NCI-H1092 treated with DMSO at 0.1 percent for 48 hours (cell line): ENCODE data around the gene SERPINB8.

Source experiments
- DNase-seq: peaks from one replicate; lab custom pipeline; 2025; lab: John Stamatoyannopoulos, UW

Gene SERPINB8

DNA sequence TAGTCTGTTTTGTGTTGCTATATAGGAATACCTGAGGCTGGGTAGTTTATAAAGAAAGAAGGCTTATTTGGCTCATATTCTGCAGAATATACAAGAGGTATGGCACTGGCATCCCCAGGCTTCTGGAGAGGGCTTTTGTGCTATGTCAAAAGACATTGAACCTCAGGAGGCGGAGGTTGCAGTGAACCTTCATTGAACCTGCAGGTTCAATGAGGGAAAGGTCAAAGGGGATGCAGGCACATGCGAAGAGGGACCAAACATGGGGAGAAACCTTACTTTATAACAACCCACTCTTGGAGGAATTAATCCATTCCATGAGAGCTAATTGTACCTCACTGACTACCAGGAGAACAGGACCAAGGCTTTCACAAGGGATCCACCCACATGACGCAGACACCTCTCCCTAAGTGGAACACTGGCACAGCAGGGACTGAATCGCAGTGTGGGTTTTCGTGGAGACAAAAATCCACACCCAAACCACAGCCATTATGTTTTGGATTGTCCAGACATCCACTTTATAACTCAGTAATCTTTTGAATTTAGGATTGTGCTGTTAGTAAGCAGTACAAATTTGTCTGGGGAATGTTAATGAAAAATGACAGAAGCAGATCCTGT is 4.1 kb upstream of the SERPINB8 start:
- DNase-seq: no peak

- DNase-seq: no peak
Observed at GRCh38 chr18:63970809-63971205, 926 bp downstream of the SERPINB8 start.

DNA sequence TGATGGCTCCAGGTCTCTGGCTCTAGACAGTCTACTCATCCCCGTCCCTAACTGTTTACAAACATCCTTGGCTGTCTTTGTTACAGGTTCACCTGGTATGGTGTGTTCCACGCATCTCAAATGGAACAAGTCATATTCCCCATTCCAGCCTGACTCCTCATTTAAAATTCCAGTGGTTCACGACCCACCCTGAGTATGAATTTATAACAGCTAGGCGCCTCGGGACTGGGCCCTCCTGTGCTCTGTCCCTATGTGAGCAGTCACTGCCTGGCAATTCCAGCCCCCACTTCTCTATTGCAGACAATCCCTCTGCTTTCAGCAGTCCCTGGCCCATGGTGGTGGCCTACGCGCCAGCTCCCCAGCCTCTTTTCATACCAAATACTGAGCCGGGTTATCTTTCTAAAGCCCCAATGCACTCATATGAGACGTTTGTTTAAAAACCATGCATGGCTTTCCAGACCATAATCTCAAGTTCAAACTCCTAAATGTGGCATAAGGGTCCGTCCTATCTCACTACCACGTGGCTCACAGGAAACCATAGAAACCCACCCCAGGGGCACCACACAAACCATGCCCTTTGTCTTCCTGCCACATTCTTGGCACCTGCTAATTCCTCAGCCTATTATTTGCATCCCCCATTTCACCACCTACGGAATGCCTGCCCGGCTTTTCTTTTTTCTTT is 1.6 kb downstream of the SERPINB8 start:
- no peak for DNase-seq

- no peak for DNase-seq
Observed at GRCh38 chr18:63972002-63972376, 2.1 kb downstream of the SERPINB8 start.

GRCh38 chr18:63974991-63975390 is 5.1 kb downstream of the SERPINB8 start:
- peak; percentile 9 for DNase-seq

- no peak for DNase-seq
Observed at GRCh38 chr18:63975628-63976027, 5.7 kb downstream of the SERPINB8 start.

GRCh38 chr18:63977040-63977439 is 7.2 kb downstream of the SERPINB8 start:
- DNase-seq: no peak

DNA sequence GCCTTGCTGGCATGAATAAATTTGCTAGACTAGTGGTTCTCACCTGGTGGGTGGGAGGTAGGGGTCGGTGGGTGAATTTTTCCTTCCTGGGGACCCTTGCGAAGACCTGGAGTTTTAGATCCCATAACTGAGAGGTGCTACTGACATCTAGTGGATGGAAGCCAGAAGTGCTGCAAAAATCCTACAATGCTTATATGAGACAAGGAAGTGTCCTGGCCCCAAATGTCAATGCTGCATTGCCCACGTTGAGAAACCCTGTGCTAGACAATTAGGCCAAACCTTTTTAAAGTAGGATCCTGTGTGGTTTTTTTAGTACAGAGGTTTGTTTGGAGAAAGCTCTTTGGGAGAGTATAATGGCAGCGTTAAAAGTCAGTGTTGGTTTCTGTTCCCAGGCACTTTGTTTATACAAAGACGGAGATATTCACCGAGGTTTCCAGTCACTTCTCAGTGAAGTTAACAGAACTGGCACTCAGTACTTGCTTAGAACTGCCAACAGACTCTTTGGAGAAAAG is 9.6 kb downstream of the SERPINB8 start:
- DNase-seq: peak; percentile 48

DNA sequence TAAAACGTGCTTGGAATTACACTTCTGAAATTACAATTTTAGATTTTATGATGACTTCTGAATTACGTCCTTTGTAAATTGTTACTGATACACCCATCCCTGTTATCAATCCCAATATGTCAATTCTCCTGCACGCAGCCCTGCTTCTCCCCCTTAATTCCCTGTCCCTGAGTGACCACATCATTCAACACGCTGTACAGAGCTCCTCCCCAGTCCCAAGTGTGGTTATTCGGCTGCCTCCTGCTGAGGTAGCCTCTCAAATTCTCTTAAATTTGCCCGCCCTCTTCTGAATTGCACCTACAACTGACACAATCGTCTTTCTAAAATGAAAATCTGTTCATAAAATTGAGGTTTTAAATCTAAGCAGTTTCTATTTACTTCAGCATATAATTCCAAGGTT is 10.1 kb downstream of the SERPINB8 start:
- no peak for DNase-seq

DNA sequence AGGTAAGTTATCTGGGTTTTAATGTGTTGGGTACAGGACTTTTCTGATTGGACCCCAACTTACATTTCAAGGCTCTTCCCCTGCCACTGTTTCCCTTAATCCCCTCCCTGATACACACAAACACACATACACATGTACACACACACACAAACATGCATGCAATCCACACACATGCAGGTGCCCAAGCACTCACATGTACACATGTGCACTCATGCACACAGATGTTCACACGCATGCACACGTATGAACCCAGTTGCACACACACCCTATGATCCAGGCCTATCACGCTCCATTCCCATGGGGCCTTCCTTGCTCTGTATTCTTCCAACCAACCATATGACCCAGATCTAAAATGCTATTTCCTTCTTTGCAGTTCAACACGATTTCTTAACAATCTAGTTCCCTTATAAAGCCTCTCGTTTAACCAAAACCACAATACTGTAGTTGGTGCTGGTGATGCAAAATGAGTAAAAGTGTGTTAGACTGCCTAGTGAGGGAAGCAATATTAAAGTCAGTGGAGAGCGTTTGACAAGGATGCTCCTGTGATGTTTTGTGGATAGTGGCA is 11.1 kb downstream of the SERPINB8 start:
- DNase-seq: no peak

DNA sequence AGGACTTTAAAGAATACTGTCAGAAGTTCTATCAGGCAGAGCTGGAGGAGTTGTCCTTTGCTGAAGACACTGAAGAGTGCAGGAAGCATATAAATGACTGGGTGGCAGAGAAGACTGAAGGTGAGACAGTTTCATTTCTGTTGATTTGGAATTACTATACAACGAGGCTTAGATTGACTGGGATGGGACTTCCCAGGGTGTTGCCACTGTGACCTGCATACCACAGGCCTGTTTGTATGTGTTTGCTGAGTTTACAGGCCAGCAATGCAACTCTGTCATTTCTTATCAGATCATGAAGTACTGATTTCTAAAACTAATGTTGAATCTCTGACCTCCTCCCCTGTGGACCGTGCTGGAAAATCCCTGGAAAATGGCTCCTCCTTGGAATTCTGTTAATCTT is 11.8 kb downstream of the SERPINB8 start:
- no peak for DNase-seq

- DNase-seq: no peak
Observed at GRCh38 chr18:63982361-63982760, 12.5 kb downstream of the SERPINB8 start.

GRCh38 chr18:63986885-63987284 is 17.0 kb downstream of the SERPINB8 start:
- no peak for DNase-seq

- no peak for DNase-seq
Observed at GRCh38 chr18:63987743-63988142, 17.9 kb downstream of the SERPINB8 start.

GRCh38 chr18:63992751-63993150 is 22.9 kb downstream of the SERPINB8 start:
- DNase-seq: no peak

GRCh38 chr18:63994783-63995399 is 25.0 kb downstream of the SERPINB8 start:
- peak; percentile 57 for DNase-seq

DNA sequence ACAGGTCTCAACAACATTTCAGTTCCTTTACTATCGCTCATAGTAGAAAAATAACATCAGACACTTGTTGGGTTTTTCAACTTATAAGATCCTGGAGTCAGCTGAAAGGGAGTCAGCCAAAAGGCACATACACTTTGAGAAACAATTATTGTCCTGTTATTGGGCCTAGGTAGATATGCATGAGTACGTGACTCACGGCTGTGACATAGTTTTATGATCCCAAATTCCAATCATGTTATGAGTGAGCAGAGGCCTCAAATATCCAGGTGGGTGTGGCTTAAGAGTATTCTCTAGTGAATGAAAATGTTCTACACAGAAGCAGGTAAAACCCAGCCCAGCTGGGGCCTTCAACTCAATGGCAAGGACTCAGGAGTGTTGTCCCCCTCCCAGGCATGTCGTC is 27.2 kb downstream of the SERPINB8 start:
- no peak for DNase-seq

GRCh38 chr18:63997606-63998005 is 27.7 kb downstream of the SERPINB8 start:
- DNase-seq: no peak

DNA sequence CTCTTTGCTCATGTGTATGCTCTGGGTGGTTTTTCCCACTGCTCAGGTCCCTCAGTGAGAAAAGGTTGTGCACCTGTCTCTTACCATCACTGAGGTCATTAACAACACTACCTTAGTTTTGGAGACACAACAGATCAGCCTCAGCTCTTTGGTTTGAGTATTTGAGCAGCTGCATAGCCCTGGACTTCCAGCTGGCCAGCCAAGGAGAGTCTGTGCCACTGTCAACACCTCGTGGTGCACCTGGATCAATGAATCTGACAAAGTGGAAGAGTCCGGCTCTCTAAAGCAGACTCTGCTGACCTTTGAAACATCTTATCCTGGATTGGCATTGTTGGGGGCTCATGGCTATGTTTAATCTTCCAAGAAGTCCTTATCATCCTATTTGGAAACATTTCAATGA is 30.0 kb downstream of the SERPINB8 start:
- DNase-seq: peak; percentile 41

DNA sequence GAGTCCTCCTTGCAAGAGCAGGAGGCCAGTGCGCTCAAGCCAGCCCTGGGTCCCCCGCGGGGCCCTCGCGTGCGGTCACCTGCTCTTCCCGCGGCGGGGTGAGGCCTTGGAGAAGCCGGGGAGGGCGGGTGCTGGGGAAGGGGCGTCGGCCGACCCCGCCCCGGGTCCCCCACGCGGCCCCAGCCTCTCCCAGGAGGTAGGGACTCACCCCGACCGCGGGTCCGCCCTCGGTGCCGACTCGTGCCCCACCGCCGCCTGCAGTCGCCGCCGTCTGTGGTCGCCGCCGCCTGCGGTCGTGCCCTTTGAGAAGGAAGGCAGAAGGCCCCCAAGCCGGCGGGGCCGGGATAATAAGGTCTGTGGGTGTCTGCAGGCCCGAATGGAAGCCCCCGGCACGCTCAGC is 32.7 kb downstream of the SERPINB8 start:
- no peak for DNase-seq

GRCh38 chr18:64009305-64009704 is 39.4 kb downstream of the SERPINB8 start:
- DNase-seq: no peak

DNA sequence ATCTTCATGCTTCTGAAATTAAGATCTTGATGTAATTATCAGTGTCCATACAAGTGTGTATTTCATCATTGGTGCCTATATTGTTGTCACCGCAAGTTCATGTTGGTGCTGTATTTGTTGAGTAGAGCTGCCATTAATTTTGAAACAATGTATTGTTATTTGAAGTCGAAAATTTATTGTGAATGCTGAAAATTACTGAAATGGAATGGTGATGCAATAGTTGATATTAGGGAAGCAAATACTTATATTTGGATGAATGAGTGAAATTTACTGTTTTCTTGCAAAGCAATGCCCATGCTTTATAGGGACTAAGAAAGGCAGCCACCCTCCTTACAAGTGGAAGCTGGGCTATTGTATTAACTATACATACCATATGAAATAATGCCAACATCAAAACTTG is 41.6 kb downstream of the SERPINB8 start:
- DNase-seq: no peak

DNA sequence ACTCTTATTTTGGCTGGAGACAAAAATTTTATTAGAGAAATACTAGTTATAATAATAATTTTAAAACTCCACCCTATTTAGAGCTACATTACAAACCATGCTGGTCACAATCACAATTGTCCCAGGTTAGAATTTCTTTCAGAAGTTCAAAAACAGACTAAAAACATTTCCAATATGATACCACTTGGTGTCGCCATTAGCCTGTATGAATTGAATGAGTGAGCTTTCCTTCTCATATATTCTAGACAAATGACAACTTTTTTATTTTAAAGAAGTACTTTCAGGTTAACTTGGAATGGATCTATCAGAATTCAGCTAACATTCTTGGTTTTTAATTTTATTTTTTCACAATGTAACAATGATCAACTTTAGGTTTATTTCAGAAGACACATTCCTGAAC is 48.0 kb downstream of the SERPINB8 start:
- DNase-seq: peak; percentile 15
